DND-41 (cell line): Measurements from ENCODE around the gene DAZAP1.

ENCODE experiments used
- CTCF ChIP-seq: IDR thresholded peaks from 2 replicates; pipeline ENCODE4 v1.5.1; 2012; ENCODE audit warnings: borderline replicate concordance, low read length, moderate library complexity, mild to moderate bottlenecking; ENCODE audit not compliant: poor library complexity, severe bottlenecking; ENCODE audit errors: extremely low read depth
- EZH2 ChIP-seq: IDR thresholded peaks from 3 replicates; pipeline ENCODE4 v1.6.1; 2012; ENCODE audit warnings: borderline replicate concordance, low read depth, mild to moderate bottlenecking, moderate library complexity, low read length, inconsistent platforms; ENCODE audit not compliant: severe bottlenecking

GRCh38 chr19:1450735-1451731 is 43.6 kb downstream of the DAZAP1 start:
- no peak for TF ChIP-seq CTCF
- no peak for TF ChIP-seq EZH2
